Activated CD8-positive, alpha-beta T cell treated with anti-CD3 and anti-CD28 coated beads for 36 hours (primary cell): Measurements from ENCODE around the gene ITPRIPL2. TPM values are rescaled to one million over a fixed set of nuclear protein-coding genes. Genes with fewer than 3 reads are reported as not detected.

Source experiments
- ATAC-seq: fragments of 200-7000 bp; cut with Tn5 transposase; one replicate; pipeline ENCODE4 v1.10.0; 2021; ENCODE audit warnings: mild to moderate bottlenecking, moderate library complexity
- CTCF ChIA-PET: fragments of 350-600 bp; sonication (Branson Sonifier 250); formaldehyde crosslinking; loops from one replicate; lab custom pipeline; 2021; ENCODE audit warnings: antibody characterized with exemption; lab: Charles Lee
- POLR2A ChIA-PET: fragments of 350-600 bp; sonication (Branson Sonifier 250); formaldehyde crosslinking; loops from one replicate; lab custom pipeline; 2021; ENCODE audit warnings: antibody characterized with exemption; lab: Charles Lee
- DNase-seq: peaks from one replicate; pipeline ENCODE4 v3.0.0-alpha.2; 2020
- H3K27ac Mint-ChIP-seq: one replicate; pipeline ENCODE4 v1.8.0; 2021; ENCODE audit warnings: mild to moderate bottlenecking, mixed read lengths
- H3K27me3 Mint-ChIP-seq: one replicate; pipeline ENCODE4 v1.8.0; 2021; ENCODE audit warnings: mixed read lengths
- H3K36me3 Mint-ChIP-seq: one replicate; pipeline ENCODE4 v1.8.0; 2021; ENCODE audit warnings: low read depth, mixed read lengths
- H3K4me1 Mint-ChIP-seq: one replicate; pipeline ENCODE4 v1.8.0; 2021; ENCODE audit warnings: low read depth, mixed read lengths
- H3K4me3 Mint-ChIP-seq: one replicate; pipeline ENCODE4 v1.8.0; 2021; ENCODE audit warnings: mild to moderate bottlenecking, moderate library complexity, mixed read lengths
- H3K9me3 Mint-ChIP-seq: one replicate; pipeline ENCODE4 v1.8.0; 2021; ENCODE audit warnings: mixed read lengths
- CTCF ChIP-seq: fragments of 200-600 bp; IDR thresholded peaks from one replicate; pipeline ENCODE4 v1.8.0; 2022; ENCODE audit warnings: antibody characterized with exemption, mild to moderate bottlenecking
- intact Hi-C: fragments of 100-400 bp; cut with micrococcal nuclease; formaldehyde crosslinking; loops from one replicate; pipeline ENCODE4 v1.10.0; 2022
- total RNA-seq, 2 experiments: library from RNA; stranded (reverse); gene quantifications; one replicate each; pipeline ENCODE4 v1.2.3, GENCODE V29; 2021

Gene ITPRIPL2
- total RNA-seq, 2 experiments from 2014 or later, result 1.3 to 1.9 TPM

GRCh38 chr16:19145010-19145409, 31.2 kb downstream of the ITPRIPL2 start:
- peaks cover 23% of the 10 kb centered on the region for H3K27me3 Mint-ChIP-seq
- no peaks in the 10 kb centered on the region for H3K4me1 Mint-ChIP-seq
- H3K9me3 Mint-ChIP-seq, result peaks cover 2% of the 10 kb centered on the region
- no peaks in the 10 kb centered on the region for H3K36me3 Mint-ChIP-seq
- ATAC-seq (no peak), DNase-seq (no peak)
- TF ChIP-seq CTCF, result no peak
- H3K4me3 Mint-ChIP-seq, result no peak overlapping the region
- intact Hi-C loops, result no loop called here
- H3K27ac Mint-ChIP-seq, result no peak overlapping the region
- ChIA-PET CTCF (interaction anchor here (0.8 to 2.4 kb wide), 4 partner anchors 31 to 59 kb away, joined by 3 to 13 read pairs (median 4); no protein-coding TSS in a partner anchor), POLR2A (no interaction called here)

- CTCF ChIA-PET, result no interaction called here
- DNase-seq (no peak), ATAC-seq (no peak)
- Mint-ChIP-seq H3K36me3 (no peaks in the 10 kb centered on the region), H3K4me3 (no peak overlapping the region), H3K9me3 (peaks cover 2% of the 10 kb centered on the region), H3K27me3 (peaks cover 18% of the 10 kb centered on the region), H3K4me1 (no peaks in the 10 kb centered on the region), H3K27ac (no peak overlapping the region)
- no peak for TF ChIP-seq CTCF
- POLR2A ChIA-PET, result no interaction called here
- intact Hi-C loops, result no loop called here
Observed at GRCh38 chr16:19147126-19147525, 33.4 kb downstream of the ITPRIPL2 start.

- H3K4me3 Mint-ChIP-seq, result no peak overlapping the region
- POLR2A ChIA-PET, result no interaction called here
- peaks cover 2% of the 10 kb centered on the region for H3K9me3 Mint-ChIP-seq
- CTCF ChIA-PET, result no interaction called here
- H3K4me1 Mint-ChIP-seq, result no peaks in the 10 kb centered on the region
- H3K27me3 Mint-ChIP-seq, result peaks cover 18% of the 10 kb centered on the region
- DNase-seq (no peak), ATAC-seq (no peak)
- H3K27ac Mint-ChIP-seq, result no peak overlapping the region
- TF ChIP-seq CTCF, result no peak
- no peaks in the 10 kb centered on the region for H3K36me3 Mint-ChIP-seq
- intact Hi-C loops, result no loop called here
Observed at GRCh38 chr16:19147627-19148026, 33.9 kb downstream of the ITPRIPL2 start.

- CTCF ChIA-PET, result no interaction called here
- no peak overlapping the region for H3K4me3 Mint-ChIP-seq
- H3K36me3 Mint-ChIP-seq, result no peaks in the 10 kb centered on the region
- TF ChIP-seq CTCF, result no peak
- POLR2A ChIA-PET, result no interaction called here
- peaks cover 18% of the 10 kb centered on the region for H3K27me3 Mint-ChIP-seq
- no peaks in the 10 kb centered on the region for H3K4me1 Mint-ChIP-seq
- DNase-seq (no peak), ATAC-seq (no peak)
- peaks cover 2% of the 10 kb centered on the region for H3K9me3 Mint-ChIP-seq
- intact Hi-C loops, result no loop called here
- H3K27ac Mint-ChIP-seq, result no peak overlapping the region
Observed at GRCh38 chr16:19148189-19148588, 34.4 kb downstream of the ITPRIPL2 start.

- POLR2A ChIA-PET, result no interaction called here
- no peaks in the 10 kb centered on the region for H3K36me3 Mint-ChIP-seq
- no peaks in the 10 kb centered on the region for H3K4me1 Mint-ChIP-seq
- H3K27me3 Mint-ChIP-seq, result peaks cover 13% of the 10 kb centered on the region
- DNase-seq, result no peak
- no peak overlapping the region for H3K27ac Mint-ChIP-seq
- no peak overlapping the region for H3K4me3 Mint-ChIP-seq
- intact Hi-C loops, result no loop called here
- CTCF ChIA-PET, result interaction anchor here (1.7 to 1.8 kb wide), 2 partner anchors 28 to 65 kb away, joined by 5 to 6 read pairs; no protein-coding TSS in a partner anchor
- ATAC-seq, result no peak
- no peak for TF ChIP-seq CTCF
- H3K9me3 Mint-ChIP-seq, result peaks cover 10% of the 10 kb centered on the region
Observed at GRCh38 chr16:19151310-19151709, 37.5 kb downstream of the ITPRIPL2 start.
